Erythroblast (primary cell): ENCODE measurements around the gene HLA-DQA2.
A peak's percentile ranks its signal among the peaks of the same experiment; 100 is the strongest.
"Not testable (repeated sequence)": the region's sequence is repeated elsewhere in the genome, so short reads cannot be mapped to it uniquely, and the experiment has no call there.

ENCODE experiments used
- DNase-seq, 2 experiments: peaks; one replicate each; lab custom pipeline; 2025; lab: John Stamatoyannopoulos, UW
- GATA1 ChIP-seq: IDR thresholded peaks from 2 replicates; pipeline ENCODE4 v1.6.1; 2011; ENCODE audit warnings: low read depth, mild to moderate bottlenecking, control low read depth, low read length, moderate library complexity
- POLR2A ChIP-seq: IDR thresholded peaks from 2 replicates; pipeline ENCODE4 v1.6.1; 2011; ENCODE audit warnings: mild to moderate bottlenecking, low read length

Gene HLA-DQA2

GRCh38 chr6:32752580-32752979 lies 11.4 kb downstream of the HLA-DQA2 start:
- TF ChIP-seq GATA1, result no peak
- no peak for TF ChIP-seq POLR2A
- no peak for DNase-seq

GRCh38 chr6:32759669-32760068 lies 18.5 kb downstream of the HLA-DQA2 start:
- TF ChIP-seq POLR2A (no peak), GATA1 (no peak)
- no peak for DNase-seq

- no peak for DNase-seq
- TF ChIP-seq POLR2A (no peak), GATA1 (no peak)
Measured at GRCh38 chr6:32761072-32761471, 19.9 kb downstream of the HLA-DQA2 start.

GRCh38 chr6:32761548-32761947 lies 20.4 kb downstream of the HLA-DQA2 start:
- TF ChIP-seq POLR2A (no peak), GATA1 (no peak)
- DNase-seq, result no peak

- DNase-seq, result no peak
- TF ChIP-seq POLR2A (no peak), GATA1 (no peak)
Measured at GRCh38 chr6:32763421-32763820, 22.2 kb downstream of the HLA-DQA2 start, which contains the start of gene HLA-DQB2. Gene HLA-DQB2, minus strand, starts transcription at chr6:32763532. Its CDS starts 62 bp downstream, at chr6:32763470.

- TF ChIP-seq POLR2A, result no peak
- no peak for TF ChIP-seq GATA1
Measured at GRCh38 chr6:32764048-32764447, 22.9 kb downstream of the HLA-DQA2 start.

GRCh38 chr6:32772656-32773055 lies 31.5 kb downstream of the HLA-DQA2 start:
- no peak for DNase-seq
- no peak for TF ChIP-seq POLR2A
- no peak for TF ChIP-seq GATA1

More at GRCh38 chr6:32764048-32764447, 22.9 kb downstream of the HLA-DQA2 start:
- no peak for DNase-seq

GRCh38 chr6:32774426-32774825 lies 33.2 kb downstream of the HLA-DQA2 start:
- DNase-seq, result no peak
- TF ChIP-seq POLR2A (no peak), GATA1 (no peak)

GRCh38 chr6:32775071-32775470 lies 33.9 kb downstream of the HLA-DQA2 start:
- TF ChIP-seq POLR2A (no peak), GATA1 (no peak)
- no peak for DNase-seq

- TF ChIP-seq GATA1, result no peak
- no peak for TF ChIP-seq POLR2A
- no peak for DNase-seq
Measured at GRCh38 chr6:32779036-32779435, 37.8 kb downstream of the HLA-DQA2 start.

GRCh38 chr6:32782923-32783322 lies 41.7 kb downstream of the HLA-DQA2 start:
- DNase-seq, result not testable (repeated sequence)

- no peak for TF ChIP-seq POLR2A
- no peak for TF ChIP-seq GATA1
- peak; percentile 28 to 57 for DNase-seq
Measured at GRCh38 chr6:32785781-32786533, 44.8 kb downstream of the HLA-DQA2 start.

GRCh38 chr6:32790306-32790705 lies 49.1 kb downstream of the HLA-DQA2 start:
- TF ChIP-seq POLR2A (no peak), GATA1 (no peak)
- DNase-seq, result no peak

- TF ChIP-seq GATA1 (no peak), POLR2A (no peak)
- no peak for DNase-seq
Measured at GRCh38 chr6:32792901-32793435, 51.8 kb downstream of the HLA-DQA2 start.
